ENCODE measurements around the gene GNGT1. TPM values are rescaled to one million over a fixed set of nuclear protein-coding genes. Genes with fewer than 3 reads are reported as not detected.

GNGT1 gene
- total RNA-seq, 1 donor from 2014 or later, result not detected

GRCh38 chr7:93943816-93944540 is 37.6 kb downstream of the GNGT1 start:
- H3K4me3 ChIP-seq (ENCODE audit: low read depth, low read length), result no peak overlapping the region
- TF ChIP-seq CTCF (conservative IDR thresholded peaks at IDR 0.05; ENCODE audit: low read depth, low read length), result no peak
- DNase-seq (ENCODE audit: low read depth), result no peak

GRCh38 chr7:93944673-93945072 is 38.3 kb downstream of the GNGT1 start:
- no peak for DNase-seq (ENCODE audit: low read depth)
- no peak overlapping the region for H3K4me3 ChIP-seq (ENCODE audit: low read depth, low read length)
- no peak for TF ChIP-seq CTCF (conservative IDR thresholded peaks at IDR 0.05; ENCODE audit: low read depth, low read length)

- H3K4me3 ChIP-seq (ENCODE audit: low read depth, low read length), result no peak overlapping the region
- no peak for TF ChIP-seq CTCF (conservative IDR thresholded peaks at IDR 0.05; ENCODE audit: low read depth, low read length)
- no peak for DNase-seq (ENCODE audit: low read depth)
Observed at GRCh38 chr7:93945083-93945482, 38.7 kb downstream of the GNGT1 start.

GRCh38 chr7:93945756-93946535 is 39.6 kb downstream of the GNGT1 start:
- no peak overlapping the region for H3K4me3 ChIP-seq (ENCODE audit: low read depth, low read length)
- no peak for DNase-seq (ENCODE audit: low read depth)
- TF ChIP-seq CTCF (conservative IDR thresholded peaks at IDR 0.05; ENCODE audit: low read depth, low read length), result no peak

GRCh38 chr7:93948106-93948505 is 41.7 kb downstream of the GNGT1 start:
- H3K4me3 ChIP-seq (ENCODE audit: low read depth, low read length), result no peak overlapping the region
- no peak for DNase-seq (ENCODE audit: low read depth)
- no peak for TF ChIP-seq CTCF (conservative IDR thresholded peaks at IDR 0.05; ENCODE audit: low read depth, low read length)

GRCh38 chr7:93948873-93949272 is 42.5 kb downstream of the GNGT1 start:
- no peak overlapping the region for H3K4me3 ChIP-seq (ENCODE audit: low read depth, low read length)
- DNase-seq (ENCODE audit: low read depth), result no peak
- no peak for TF ChIP-seq CTCF (conservative IDR thresholded peaks at IDR 0.05; ENCODE audit: low read depth, low read length)
